Activated T-helper 2 cell treated with anti-CD3 and anti-CD28 coated beads, Interferon-gamma antibody, Interleukin-2, Interleukin-4, amounts not matched to agents 10 μg/mL and 5 μg/mL and 100 μg/mL, durations not matched to agents 14 hours and 24 hours and 36 hours (primary cell): ENCODE results near the gene TFB2M. TPM values are rescaled to one million over a fixed set of nuclear protein-coding genes. Genes with fewer than 3 reads are reported as not detected.

Experiments
- DNase-seq: peaks from one replicate; pipeline ENCODE4 v3.0.0; 2021; ENCODE audit warnings: low spot score
- H3K27ac Mint-ChIP-seq: one replicate; pipeline ENCODE4 v1.8.0; 2021; ENCODE audit warnings: mixed read lengths
- H3K27me3 Mint-ChIP-seq: one replicate; pipeline ENCODE4 v1.8.0; 2021; ENCODE audit warnings: low read depth, mixed read lengths
- H3K36me3 Mint-ChIP-seq: one replicate; pipeline ENCODE4 v1.8.0; 2021; ENCODE audit warnings: low read depth, mixed read lengths
- H3K4me1 Mint-ChIP-seq: one replicate; pipeline ENCODE4 v1.8.0; 2021; ENCODE audit warnings: low read depth, mixed read lengths
- H3K4me3 Mint-ChIP-seq: one replicate; pipeline ENCODE4 v1.8.0; 2021; ENCODE audit warnings: low read depth, mild to moderate bottlenecking, moderate library complexity, mixed read lengths
- H3K9me3 Mint-ChIP-seq: one replicate; pipeline ENCODE4 v1.8.0; 2021; ENCODE audit warnings: mixed read lengths
- intact Hi-C: fragments of 100-400 bp; cut with micrococcal nuclease; formaldehyde crosslinking; loops from one replicate; pipeline ENCODE4 v1.15.1; 2023
- total RNA-seq: library from RNA; stranded (reverse); gene quantifications from 2 replicates; pipeline ENCODE4 v1.2.3, GENCODE V29; 2022

Gene TFB2M
- total RNA-seq, 1 donor from 2014 or later = 21.7 TPM

GRCh38 chr1:246513619-246514343, 52.3 kb downstream of the TFB2M start:
- no peaks in the 10 kb centered on the region for H3K4me1 Mint-ChIP-seq
- no peaks in the 10 kb centered on the region for H3K36me3 Mint-ChIP-seq
- no peaks in the 10 kb centered on the region for H3K27me3 Mint-ChIP-seq
- DNase-seq = no peak
- intact Hi-C loops = no loop called here
- H3K9me3 Mint-ChIP-seq = peaks cover 20% of the 10 kb centered on the region
- H3K27ac Mint-ChIP-seq = no peak overlapping the region
- no peak overlapping the region for H3K4me3 Mint-ChIP-seq

DNA sequence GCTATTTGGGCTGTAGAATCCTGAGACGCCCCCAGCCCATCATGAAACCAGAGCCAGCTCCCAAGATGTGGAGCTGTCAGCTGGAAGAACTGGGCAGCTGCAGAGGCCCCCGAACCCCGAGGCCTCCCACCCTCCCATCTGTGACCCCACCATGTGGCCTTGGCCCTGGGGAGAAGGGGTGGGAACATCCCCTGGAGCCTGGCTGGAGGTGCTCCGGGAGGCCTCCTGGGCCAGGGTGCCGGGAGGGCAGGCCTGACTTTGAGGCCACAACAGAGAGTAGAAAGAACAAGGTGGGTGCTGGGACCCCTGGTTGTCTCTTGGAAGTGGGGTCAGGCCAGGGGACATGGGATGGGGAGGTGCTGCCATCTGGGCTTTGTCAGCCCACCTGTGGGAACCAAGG, 53.0 kb downstream of the TFB2M start:
- no peaks in the 10 kb centered on the region for H3K4me1 Mint-ChIP-seq
- H3K27ac Mint-ChIP-seq = no peak overlapping the region
- H3K4me3 Mint-ChIP-seq = no peak overlapping the region
- no peaks in the 10 kb centered on the region for H3K27me3 Mint-ChIP-seq
- intact Hi-C loops = no loop called here
- no peak for DNase-seq
- no peaks in the 10 kb centered on the region for H3K36me3 Mint-ChIP-seq
- peaks cover 18% of the 10 kb centered on the region for H3K9me3 Mint-ChIP-seq

GRCh38 chr1:246512635-246513034, 53.4 kb downstream of the TFB2M start:
- Mint-ChIP-seq H3K27me3 (no peaks in the 10 kb centered on the region), H3K27ac (no peak overlapping the region), H3K4me3 (no peak overlapping the region), H3K36me3 (no peaks in the 10 kb centered on the region), H3K9me3 (peaks cover 17% of the 10 kb centered on the region), H3K4me1 (peaks cover 3% of the 10 kb centered on the region)
- DNase-seq = no peak
- intact Hi-C loops = no loop called here

DNA sequence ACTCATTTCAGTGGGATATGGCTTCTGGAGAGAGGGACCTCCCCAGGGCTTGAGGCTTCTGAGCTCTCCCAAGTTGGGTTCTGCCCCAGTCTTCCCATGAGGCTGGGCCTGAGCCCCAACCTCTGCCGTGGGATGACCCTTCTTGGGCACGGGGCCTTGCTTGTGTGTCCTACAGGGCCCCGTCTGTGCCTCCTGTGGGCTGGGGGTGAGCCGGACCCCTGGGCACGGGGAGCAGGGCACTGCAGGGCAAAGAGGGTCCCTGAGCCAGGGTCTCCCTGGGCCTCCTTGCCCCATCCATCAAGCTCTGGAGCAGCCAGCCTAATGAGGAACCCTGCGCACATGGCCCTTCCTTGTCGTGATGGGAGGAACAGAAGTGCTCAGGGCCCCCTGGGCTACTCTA, 53.8 kb downstream of the TFB2M start:
- H3K4me3 Mint-ChIP-seq = no peak overlapping the region
- peaks cover 14% of the 10 kb centered on the region for H3K9me3 Mint-ChIP-seq
- H3K4me1 Mint-ChIP-seq = peaks cover 7% of the 10 kb centered on the region
- no peaks in the 10 kb centered on the region for H3K36me3 Mint-ChIP-seq
- no peaks in the 10 kb centered on the region for H3K27me3 Mint-ChIP-seq
- no peak for DNase-seq
- intact Hi-C loops = no loop called here
- H3K27ac Mint-ChIP-seq = no peak overlapping the region

DNA sequence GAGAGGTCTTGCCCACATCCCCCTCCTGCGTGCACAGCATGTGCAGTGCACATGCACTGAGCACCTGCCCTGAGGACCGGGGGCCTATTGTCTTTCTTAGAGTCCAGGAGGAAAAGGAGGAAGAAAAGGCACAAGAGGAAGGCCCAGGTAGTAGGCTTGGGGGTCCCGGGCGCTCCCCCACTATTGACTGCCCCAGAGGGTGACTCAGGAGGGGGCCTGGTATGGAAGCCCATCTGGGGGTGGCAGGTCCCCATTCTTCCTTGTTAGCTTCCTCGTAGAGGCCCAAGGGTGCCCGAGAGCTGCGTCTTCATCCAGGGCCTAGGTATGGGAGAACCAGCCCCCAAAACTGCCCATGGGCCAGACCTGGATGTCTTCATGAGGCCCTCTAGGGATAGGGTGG, 54.9 kb downstream of the TFB2M start:
- H3K4me1 Mint-ChIP-seq = peaks cover 10% of the 10 kb centered on the region
- intact Hi-C loops = no loop called here
- no peak for DNase-seq
- H3K4me3 Mint-ChIP-seq = no peak overlapping the region
- H3K36me3 Mint-ChIP-seq = no peaks in the 10 kb centered on the region
- no peaks in the 10 kb centered on the region for H3K27me3 Mint-ChIP-seq
- H3K9me3 Mint-ChIP-seq = peaks cover 11% of the 10 kb centered on the region
- no peak overlapping the region for H3K27ac Mint-ChIP-seq

GRCh38 chr1:246510147-246511030, 55.7 kb downstream of the TFB2M start:
- Mint-ChIP-seq H3K36me3 (peaks cover 7% of the 10 kb centered on the region), H3K4me3 (no peak overlapping the region), H3K4me1 (peaks cover 18% of the 10 kb centered on the region), H3K27me3 (no peaks in the 10 kb centered on the region), H3K27ac (no peak overlapping the region), H3K9me3 (peaks cover 6% of the 10 kb centered on the region)
- intact Hi-C loops = no loop called here
- DNase-seq = no peak

- Mint-ChIP-seq H3K4me1 (peaks cover 18% of the 10 kb centered on the region), H3K27ac (no peak overlapping the region), H3K4me3 (no peak overlapping the region), H3K27me3 (no peaks in the 10 kb centered on the region), H3K36me3 (peaks cover 7% of the 10 kb centered on the region), H3K9me3 (no peaks in the 10 kb centered on the region)
- intact Hi-C loops = loop anchor here (10.0 kb wide), 1 partner anchor 426 kb away; the partner anchor contains the start of gene AHCTF1
- DNase-seq = no peak
Observed at GRCh38 chr1:246508897-246509688, 57.0 kb downstream of the TFB2M start.

DNA sequence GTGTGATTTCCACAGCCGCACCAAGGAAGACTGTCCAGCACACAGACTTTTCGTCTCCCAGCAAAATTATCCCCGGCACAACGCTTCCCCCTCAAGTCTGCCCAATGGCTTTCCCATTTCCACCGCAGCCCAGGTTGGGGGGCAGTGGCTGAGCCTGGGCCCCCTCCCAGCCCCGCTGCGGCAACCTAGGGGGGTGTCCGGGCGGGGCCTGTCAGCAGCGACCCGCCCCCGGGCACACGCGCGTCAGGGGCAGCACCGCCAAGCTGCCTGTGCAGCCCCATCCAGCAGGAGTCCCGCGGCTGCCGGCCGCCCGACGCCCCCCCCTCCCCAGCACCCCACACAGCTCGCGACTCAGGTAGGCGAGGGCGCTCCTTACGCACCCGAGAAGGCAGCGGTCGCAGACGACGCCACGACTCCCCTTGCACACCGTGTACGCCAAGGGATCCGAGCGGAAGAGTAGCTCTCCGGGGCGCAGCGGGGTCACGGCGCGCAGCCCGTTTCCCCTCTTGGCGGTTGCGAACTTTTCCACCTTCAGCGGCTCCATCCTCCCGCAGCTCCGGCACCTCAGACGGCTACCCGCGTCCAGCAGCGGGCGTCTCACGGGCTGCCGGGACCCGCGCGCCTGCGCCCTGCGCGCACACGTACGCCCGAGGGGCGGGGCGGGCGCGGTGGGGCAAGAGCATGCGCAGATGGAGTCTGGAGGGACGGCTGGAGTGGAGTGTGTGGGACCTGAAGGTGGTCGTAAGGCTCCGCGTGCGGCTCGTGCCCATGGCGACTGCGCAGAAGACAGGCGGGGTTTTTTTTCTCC, 59.2 kb downstream of the TFB2M start, which contains the start of gene SMYD3:
Gene SMYD3 (minus strand): TSS at position 606 of the 808 bp plus-strand sequence.
- Mint-ChIP-seq H3K27me3 (no peaks in the 10 kb centered on the region), H3K4me3 (peak within 1 kb of the TSS; percentile 85), H3K27ac (peak within 1 kb of the TSS; percentile 90), H3K9me3 (no peaks in the 10 kb centered on the region), H3K4me1 (peaks cover 20% of the 10 kb centered on the region), H3K36me3 (peaks cover 18% of the 10 kb centered on the region)
- DNase-seq = peak; percentile 67
- intact Hi-C loops = loop anchor here (1.0 to 10.0 kb wide), 2 partner anchors 59 to 428 kb away; partner anchors contain the start of genes AHCTF1, CNST and TFB2M

- no peaks in the 10 kb centered on the region for H3K9me3 Mint-ChIP-seq
Observed at GRCh38 chr1:246506367-246506673, 59.7 kb downstream of the TFB2M start.

DNA sequence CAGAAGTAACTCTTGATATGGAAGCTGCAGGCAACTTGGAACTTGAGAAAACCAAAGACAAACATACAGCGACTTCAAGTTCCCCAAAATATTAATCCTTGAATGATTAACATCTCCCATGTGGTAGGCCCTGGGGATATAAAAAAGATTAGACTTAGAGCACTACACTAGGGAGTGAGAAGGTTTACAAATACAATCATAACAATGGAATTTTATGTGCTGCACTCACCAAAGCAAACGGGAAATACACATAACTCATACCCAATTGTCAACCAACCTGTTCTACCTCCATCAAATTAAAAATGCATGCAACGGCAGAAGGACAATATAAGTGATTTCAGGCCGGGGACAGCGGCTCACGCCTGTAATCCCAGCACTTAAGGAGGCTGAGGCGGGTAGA, 62.7 kb downstream of the TFB2M start:
- Mint-ChIP-seq H3K4me3 (no peak overlapping the region), H3K27me3 (no peaks in the 10 kb centered on the region), H3K4me1 (peaks cover 20% of the 10 kb centered on the region), H3K27ac (no peak overlapping the region), H3K36me3 (peaks cover 21% of the 10 kb centered on the region), H3K9me3 (no peaks in the 10 kb centered on the region)
- DNase-seq = no peak
- intact Hi-C loops = loop anchor here (10.0 kb wide), 1 partner anchor 431 kb away; the partner anchor contains the start of gene AHCTF1

More at GRCh38 chr1:246506367-246506673, 59.7 kb downstream of the TFB2M start:
- H3K4me3 Mint-ChIP-seq = peak overlapping the region; percentile 85
- H3K27ac Mint-ChIP-seq = peak overlapping the region; percentile 30
- H3K36me3 Mint-ChIP-seq = peaks cover 21% of the 10 kb centered on the region
- DNase-seq = no peak
- intact Hi-C loops = loop anchor here (10.0 kb wide), 1 partner anchor 428 kb away; the partner anchor contains the start of gene AHCTF1
- no peaks in the 10 kb centered on the region for H3K27me3 Mint-ChIP-seq
- peaks cover 20% of the 10 kb centered on the region for H3K4me1 Mint-ChIP-seq

DNA sequence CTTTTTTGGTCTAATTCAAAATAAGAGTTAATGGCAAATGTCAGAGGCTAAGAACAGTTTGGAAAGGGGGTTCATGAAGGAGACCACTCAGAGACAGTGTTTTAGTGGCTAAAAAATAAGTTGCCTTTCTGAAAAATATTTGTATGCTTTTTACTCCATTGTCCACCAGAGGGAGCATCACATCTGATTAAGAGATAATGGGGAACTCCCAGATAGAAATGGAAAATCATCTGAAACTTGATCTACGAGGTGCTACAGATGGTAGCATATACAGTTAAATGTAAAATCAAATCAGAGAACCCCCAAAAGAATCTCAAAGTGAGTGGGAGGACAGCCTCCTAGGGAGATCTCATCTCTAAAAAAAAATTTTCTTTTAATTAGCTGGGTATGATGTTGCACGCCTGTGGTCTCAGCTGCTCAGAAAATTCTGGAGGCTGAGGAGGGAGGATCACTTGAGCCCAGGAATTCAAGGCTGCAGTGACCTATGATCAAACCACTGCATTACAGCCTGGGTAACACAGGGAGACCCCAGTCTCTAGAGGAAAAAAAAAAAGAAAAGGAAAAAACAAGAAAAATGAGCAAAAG, 68.6 kb downstream of the TFB2M start:
- Mint-ChIP-seq H3K36me3 (peaks cover 4% of the 10 kb centered on the region), H3K4me3 (no peak overlapping the region), H3K9me3 (no peaks in the 10 kb centered on the region), H3K27me3 (no peaks in the 10 kb centered on the region), H3K4me1 (peaks cover 11% of the 10 kb centered on the region), H3K27ac (no peak overlapping the region)
- intact Hi-C loops = loop anchor here (1.0 kb wide), 1 partner anchor 202 kb away; no protein-coding TSS in a partner anchor
- DNase-seq = no peak
